Measurements from ENCODE around the gene XXYLT1.

XXYLT1 gene

GRCh38 chr3:195106418-195106906 is 164.5 kb downstream of the XXYLT1 start:
- H3K27me3 ChIP-seq (ENCODE audit: control insufficient read depth in 1 of 2, insufficient read depth in 1 of 2, low read length in 2 of 2) = no peaks in the 10 kb centered on the region
- H3K4me2 ChIP-seq (ENCODE audit: low read length, poor library complexity, severe bottlenecking) = peak overlapping the region; percentile 74
- no peak overlapping the region for H3K4ac ChIP-seq (ENCODE audit: low read depth in 1 of 2, low read length in 2 of 2)
- H4K8ac ChIP-seq (ENCODE audit: low read length) = peak overlapping the region; percentile 74
- peak overlapping the region; percentile 15 for H2BK120ac ChIP-seq (ENCODE audit: low read depth, low read length)
- no peak overlapping the region for H2BK5ac ChIP-seq (ENCODE audit: low read depth, low read length, poor library complexity, severe bottlenecking)
- no peak overlapping the region for H3K14ac ChIP-seq (ENCODE audit: low read length in 2 of 2)
- H4K91ac ChIP-seq (ENCODE audit: low read length) = peak overlapping the region; percentile 70
- no peak overlapping the region for H2AFZ ChIP-seq (ENCODE audit: low read depth, low read length)
- peaks cover 5% of the 10 kb centered on the region for H3K79me1 ChIP-seq (replicated peaks; ENCODE audit: low read length, poor library complexity, severe bottlenecking)
- H3K9me3 ChIP-seq (ENCODE audit: control insufficient read depth, low read length) = no peaks in the 10 kb centered on the region
- no peak overlapping the region for H2AK5ac ChIP-seq (ENCODE audit: low read length, severe bottlenecking)
- peak overlapping the region; percentile 66 for H3K9ac ChIP-seq (ENCODE audit: low read length)
- peak overlapping the region in 1 of 2 experiments; percentile 46 for H3K18ac ChIP-seq (ENCODE audit: low read depth in 1 of 2, low read length in 2 of 2)
- peaks cover 5 to 18% of the 10 kb centered on the region in 2 experiments for H3K36me3 ChIP-seq (ENCODE audit: control insufficient read depth in 1 of 2, insufficient read depth in 2 of 2, low read depth in 1 of 2, low read length in 2 of 2)
- peak overlapping the region; percentile 38 to 75 for H2BK12ac ChIP-seq (ENCODE audit: low read length in 2 of 2)
- H3K4me1 ChIP-seq (ENCODE audit: control insufficient read depth, insufficient read depth, low read depth, low read length) = peaks cover 16% of the 10 kb centered on the region
- H3K23ac ChIP-seq (ENCODE audit: low read length in 2 of 2) = no peak overlapping the region
- H2BK15ac ChIP-seq (ENCODE audit: low read depth, poor library complexity, severe bottlenecking) = no peak overlapping the region
- peak overlapping the region; percentile 21 to 45 for H3K4me3 ChIP-seq (ENCODE audit: insufficient read depth in 1 of 2, low read depth in 1 of 2, low read length in 2 of 2)
- DNase-seq = peak; percentile 66
- WGBS = 6% methylated on average over 23 of the region's 29 CpGs
- no peak overlapping the region for H3K27ac ChIP-seq (ENCODE audit: low read length, poor library complexity, severe bottlenecking)

GRCh38 chr3:195105841-195106417 is 165.0 kb downstream of the XXYLT1 start:
- no peak overlapping the region for H2AFZ ChIP-seq (ENCODE audit: low read depth, low read length)
- no peak overlapping the region for H2BK5ac ChIP-seq (ENCODE audit: low read depth, low read length, poor library complexity, severe bottlenecking)
- H3K23ac ChIP-seq (ENCODE audit: low read length in 2 of 2) = no peak overlapping the region
- no peak overlapping the region for H2AK5ac ChIP-seq (ENCODE audit: low read length, severe bottlenecking)
- H2BK15ac ChIP-seq (ENCODE audit: low read depth, poor library complexity, severe bottlenecking) = peak overlapping the region; percentile 44
- peak overlapping the region; percentile 27 for H4K8ac ChIP-seq (ENCODE audit: low read length)
- H3K36me3 ChIP-seq (ENCODE audit: control insufficient read depth in 1 of 2, insufficient read depth in 2 of 2, low read depth in 1 of 2, low read length in 2 of 2) = peaks cover 5 to 18% of the 10 kb centered on the region in 2 experiments
- DNase-seq = no peak
- peak overlapping the region; percentile 15 for H2BK120ac ChIP-seq (ENCODE audit: low read depth, low read length)
- H3K14ac ChIP-seq (ENCODE audit: low read length in 2 of 2) = no peak overlapping the region
- H3K4me3 ChIP-seq (ENCODE audit: insufficient read depth in 1 of 2, low read depth in 1 of 2, low read length in 2 of 2) = peak overlapping the region in 1 of 2 experiments; percentile 45
- no peak overlapping the region for H3K27ac ChIP-seq (ENCODE audit: low read length, poor library complexity, severe bottlenecking)
- peak overlapping the region; percentile 56 for H4K91ac ChIP-seq (ENCODE audit: low read length)
- H3K4ac ChIP-seq (ENCODE audit: low read depth in 1 of 2, low read length in 2 of 2) = peak overlapping the region in 1 of 2 experiments; percentile 1
- H3K9ac ChIP-seq (ENCODE audit: low read length) = peak overlapping the region; percentile 66
- peaks cover 6% of the 10 kb centered on the region for H3K79me1 ChIP-seq (replicated peaks; ENCODE audit: low read length, poor library complexity, severe bottlenecking)
- no peaks in the 10 kb centered on the region for H3K9me3 ChIP-seq (ENCODE audit: control insufficient read depth, low read length)
- 97% methylated on average over 3 of the region's 12 CpGs for WGBS
- H3K27me3 ChIP-seq (ENCODE audit: control insufficient read depth in 1 of 2, insufficient read depth in 1 of 2, low read length in 2 of 2) = no peaks in the 10 kb centered on the region
- peak overlapping the region in 1 of 2 experiments; percentile 61 for H3K18ac ChIP-seq (ENCODE audit: low read depth in 1 of 2, low read length in 2 of 2)
- H3K4me2 ChIP-seq (ENCODE audit: low read length, poor library complexity, severe bottlenecking) = peak overlapping the region; percentile 74
- H2BK12ac ChIP-seq (ENCODE audit: low read length in 2 of 2) = peak overlapping the region in 1 of 2 experiments; percentile 8
- peaks cover 16% of the 10 kb centered on the region for H3K4me1 ChIP-seq (ENCODE audit: control insufficient read depth, insufficient read depth, low read depth, low read length)

- Histone ChIP-seq H3K9ac (ENCODE audit: low read length) (no peak overlapping the region), H3K79me1 (replicated peaks; ENCODE audit: low read length, poor library complexity, severe bottlenecking) (peaks cover 8% of the 10 kb centered on the region), H3K27me3 (ENCODE audit: control insufficient read depth in 1 of 2, insufficient read depth in 1 of 2, low read length in 2 of 2) (no peaks in the 10 kb centered on the region), H3K4me1 (ENCODE audit: control insufficient read depth, insufficient read depth, low read depth, low read length) (peaks cover 14% of the 10 kb centered on the region), H3K9me3 (ENCODE audit: control insufficient read depth, low read length) (no peaks in the 10 kb centered on the region), H3K18ac (ENCODE audit: low read depth in 1 of 2, low read length in 2 of 2) (peak overlapping the region in 1 of 2 experiments; percentile 61), H4K8ac (ENCODE audit: low read length) (no peak overlapping the region), H3K27ac (ENCODE audit: low read length, poor library complexity, severe bottlenecking) (no peak overlapping the region), H2BK120ac (ENCODE audit: low read depth, low read length) (no peak overlapping the region), H2AK5ac (ENCODE audit: low read length, severe bottlenecking) (no peak overlapping the region), H3K4me2 (ENCODE audit: low read length, poor library complexity, severe bottlenecking) (no peak overlapping the region), H3K4ac (ENCODE audit: low read depth in 1 of 2, low read length in 2 of 2) (peak overlapping the region in 1 of 2 experiments; percentile 1), H2BK5ac (ENCODE audit: low read depth, low read length, poor library complexity, severe bottlenecking) (no peak overlapping the region), H3K36me3 (ENCODE audit: control insufficient read depth in 1 of 2, insufficient read depth in 2 of 2, low read depth in 1 of 2, low read length in 2 of 2) (peaks cover 5 to 14% of the 10 kb centered on the region in 2 experiments), H3K4me3 (ENCODE audit: insufficient read depth in 1 of 2, low read depth in 1 of 2, low read length in 2 of 2) (no peak overlapping the region), H2BK12ac (ENCODE audit: low read length in 2 of 2) (peak overlapping the region in 1 of 2 experiments; percentile 8), H3K23ac (ENCODE audit: low read length in 2 of 2) (no peak overlapping the region), H2AFZ (ENCODE audit: low read depth, low read length) (no peak overlapping the region), H3K14ac (ENCODE audit: low read length in 2 of 2) (no peak overlapping the region), H4K91ac (ENCODE audit: low read length) (no peak overlapping the region), H2BK15ac (ENCODE audit: low read depth, poor library complexity, severe bottlenecking) (peak overlapping the region; percentile 44)
- WGBS = 77% methylated on average over 13 of the region's 13 CpGs
- DNase-seq = peak; percentile 34
Measured at GRCh38 chr3:195105389-195105788, 165.6 kb downstream of the XXYLT1 start.

- Histone ChIP-seq H4K91ac (ENCODE audit: low read length) (peak overlapping the region; percentile 90), H2BK5ac (ENCODE audit: low read depth, low read length, poor library complexity, severe bottlenecking) (no peak overlapping the region), H3K36me3 (ENCODE audit: control insufficient read depth in 1 of 2, insufficient read depth in 2 of 2, low read depth in 1 of 2, low read length in 2 of 2) (peaks cover 3 to 4% of the 10 kb centered on the region in 2 experiments), H3K4me3 (ENCODE audit: insufficient read depth in 1 of 2, low read depth in 1 of 2, low read length in 2 of 2) (no peak overlapping the region), H3K27me3 (ENCODE audit: control insufficient read depth in 1 of 2, insufficient read depth in 1 of 2, low read length in 2 of 2) (no peaks in the 10 kb centered on the region), H3K9me3 (ENCODE audit: control insufficient read depth, low read length) (no peaks in the 10 kb centered on the region), H3K27ac (ENCODE audit: low read length, poor library complexity, severe bottlenecking) (no peak overlapping the region), H2AFZ (ENCODE audit: low read depth, low read length) (no peak overlapping the region), H3K18ac (ENCODE audit: low read depth in 1 of 2, low read length in 2 of 2) (peak overlapping the region; percentile 45 to 61), H2BK12ac (ENCODE audit: low read length in 2 of 2) (peak overlapping the region; percentile 67 to 85), H2BK120ac (ENCODE audit: low read depth, low read length) (peak overlapping the region; percentile 71), H3K14ac (ENCODE audit: low read length in 2 of 2) (no peak overlapping the region), H3K9ac (ENCODE audit: low read length) (peak overlapping the region; percentile 66), H3K23ac (ENCODE audit: low read length in 2 of 2) (no peak overlapping the region), H3K4me1 (ENCODE audit: control insufficient read depth, insufficient read depth, low read depth, low read length) (peaks cover 14% of the 10 kb centered on the region), H2BK15ac (ENCODE audit: low read depth, poor library complexity, severe bottlenecking) (no peak overlapping the region), H3K4me2 (ENCODE audit: low read length, poor library complexity, severe bottlenecking) (no peak overlapping the region), H2AK5ac (ENCODE audit: low read length, severe bottlenecking) (peak overlapping the region; percentile 8), H3K4ac (ENCODE audit: low read depth in 1 of 2, low read length in 2 of 2) (peak overlapping the region; percentile 13 to 57), H3K79me1 (replicated peaks; ENCODE audit: low read length, poor library complexity, severe bottlenecking) (peaks cover 8% of the 10 kb centered on the region), H4K8ac (ENCODE audit: low read length) (peak overlapping the region; percentile 45)
- WGBS = 91% methylated on average over 8 of the region's 8 CpGs
- no peak for DNase-seq
Measured at GRCh38 chr3:195104340-195104739, 166.6 kb downstream of the XXYLT1 start.
